Endodermal cell (in vitro differentiated cells): ENCODE results near the gene BPI. TPM values are rescaled to one million over a fixed set of nuclear protein-coding genes. Genes with fewer than 3 reads are reported as not detected.

ENCODE experiments used
- DNase-seq: peaks from one replicate; pipeline ENCODE4 v3.0.0-alpha.2; 2017
- H3K27ac ChIP-seq: 2 replicates; pipeline ENCODE4 v1.5.1; 2013; ENCODE audit warnings: mild to moderate bottlenecking, low read depth, low read length, moderate library complexity
- H3K27me3 ChIP-seq: 2 replicates; pipeline ENCODE4 v1.6.1; 2013; ENCODE audit warnings: mild to moderate bottlenecking, low read length, moderate library complexity; ENCODE audit not compliant: insufficient read depth, control insufficient read depth, poor library complexity, severe bottlenecking
- H3K36me3 ChIP-seq: 2 replicates; pipeline ENCODE4 v1.7.0; 2013; ENCODE audit warnings: mild to moderate bottlenecking, low read length, moderate library complexity; ENCODE audit not compliant: control insufficient read depth, insufficient read depth
- H3K4me1 ChIP-seq: one replicate; pipeline ENCODE4 v1.7.0; 2013; ENCODE audit warnings: low read length; ENCODE audit not compliant: control insufficient read depth, insufficient read depth
- H3K4me3 ChIP-seq: 2 replicates; pipeline ENCODE4 v1.5.1; 2013; ENCODE audit warnings: mild to moderate bottlenecking, low read length, moderate library complexity
- H3K9ac ChIP-seq: 2 replicates; pipeline ENCODE4 v1.6.1; 2013; ENCODE audit warnings: mild to moderate bottlenecking, low read length, moderate library complexity; ENCODE audit not compliant: poor library complexity, severe bottlenecking; ENCODE audit errors: extremely low read depth
- H3K9me3 ChIP-seq: 2 replicates; pipeline ENCODE4 v1.6.1; 2013; ENCODE audit warnings: mild to moderate bottlenecking, low read length, moderate library complexity; ENCODE audit not compliant: control insufficient read depth
- H3K27ac Mint-ChIP-seq: 2 replicates; pipeline ENCODE4 v1.8.0; 2020; ENCODE audit warnings: mixed read lengths
- H3K27me3 Mint-ChIP-seq: 2 replicates; pipeline ENCODE4 v1.8.0; 2021; ENCODE audit warnings: mild to moderate bottlenecking, mixed read lengths; ENCODE audit not compliant: insufficient read depth
- H3K36me3 Mint-ChIP-seq: 2 replicates; pipeline ENCODE4 v1.8.0; 2020; ENCODE audit warnings: low read depth, mixed read lengths
- H3K4me1 Mint-ChIP-seq: 2 replicates; pipeline ENCODE4 v1.8.0; 2020; ENCODE audit warnings: mixed read lengths
- H3K4me3 Mint-ChIP-seq: 2 replicates; pipeline ENCODE4 v1.8.0; 2020; ENCODE audit warnings: mild to moderate bottlenecking, moderate library complexity, mixed read lengths
- H3K9me3 Mint-ChIP-seq: 2 replicates; pipeline ENCODE4 v1.8.0; 2020; ENCODE audit warnings: mild to moderate bottlenecking, mixed read lengths
- CTCF ChIP-seq: fragments of 200-600 bp; sonication (generic); conservative IDR thresholded peaks from 2 replicates; pipeline ENCODE4 v1.5.0; 2021; ENCODE audit warnings: antibody characterized with exemption, mild to moderate bottlenecking
- WGBS, 2 experiments: methylation state at CpG; one replicate each; pipeline versions ENCODE4 v1.1.5 to v1.1.7; 2013; ENCODE audit warnings: missing lambda C conversion rate in 2 of 2, mixed read lengths in 1 of 2; ENCODE audit not compliant: insufficient coverage in 1 of 2, insufficient read length in 1 of 2; 5-methylcytosine and 5-hydroxymethylcytosine counted together
- total RNA-seq, 2 donors: library from RNA; stranded (reverse); fragmentation: NEBNext Ultra II Directional in 1 of 2; extraction: Animal tissue kit (Norgen Biotek cat#: 25700) in 1 of 2; gene quantifications; 2 replicates in 1 of 2; 3 replicates in 1 of 2; pipeline ENCODE4 v1.2.1, GENCODE V29; 2021

BPI gene
- total RNA-seq, 2 donors from 2014 or later: not detected

DNA sequence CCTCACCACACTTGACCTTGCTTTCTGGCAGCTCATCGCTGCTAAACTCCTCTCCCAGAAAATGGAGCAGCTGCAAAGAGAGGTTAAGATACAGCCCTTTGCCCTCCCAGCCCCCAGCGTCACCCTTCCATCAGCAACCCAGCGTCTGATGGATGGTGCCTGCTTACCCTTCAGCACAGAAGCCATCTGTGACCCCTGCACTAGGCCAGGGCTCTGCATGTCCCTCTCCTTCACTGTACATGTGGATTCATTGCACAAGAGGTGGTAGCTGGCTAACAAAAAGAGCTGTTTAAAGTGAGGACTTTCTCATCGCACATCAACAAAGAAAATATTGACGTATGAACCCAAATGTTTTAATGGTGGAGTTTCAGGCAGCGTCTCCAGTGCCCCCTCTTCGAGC lies 54.6 kb downstream of the BPI start:
- Mint-ChIP-seq H3K9me3 (no peaks in the 10 kb centered on the region), H3K27me3 (no peaks in the 10 kb centered on the region), H3K4me3 (no peak overlapping the region), H3K36me3 (no peaks in the 10 kb centered on the region), H3K27ac (no peak overlapping the region), H3K4me1 (peaks cover under 1% of the 10 kb centered on the region)
- DNase-seq: no peak
- 92 to 94% methylated on average over 7 of the region's 7 CpGs for WGBS, 2 experiments
- Histone ChIP-seq H3K36me3 (no peaks in the 10 kb centered on the region), H3K4me3 (no peak overlapping the region), H3K27ac (peak overlapping the region; percentile 63), H3K27me3 (no peaks in the 10 kb centered on the region), H3K9ac (no peak overlapping the region), H3K4me1 (no peaks in the 10 kb centered on the region), H3K9me3 (no peaks in the 10 kb centered on the region)
- TF ChIP-seq CTCF: no peak

DNA sequence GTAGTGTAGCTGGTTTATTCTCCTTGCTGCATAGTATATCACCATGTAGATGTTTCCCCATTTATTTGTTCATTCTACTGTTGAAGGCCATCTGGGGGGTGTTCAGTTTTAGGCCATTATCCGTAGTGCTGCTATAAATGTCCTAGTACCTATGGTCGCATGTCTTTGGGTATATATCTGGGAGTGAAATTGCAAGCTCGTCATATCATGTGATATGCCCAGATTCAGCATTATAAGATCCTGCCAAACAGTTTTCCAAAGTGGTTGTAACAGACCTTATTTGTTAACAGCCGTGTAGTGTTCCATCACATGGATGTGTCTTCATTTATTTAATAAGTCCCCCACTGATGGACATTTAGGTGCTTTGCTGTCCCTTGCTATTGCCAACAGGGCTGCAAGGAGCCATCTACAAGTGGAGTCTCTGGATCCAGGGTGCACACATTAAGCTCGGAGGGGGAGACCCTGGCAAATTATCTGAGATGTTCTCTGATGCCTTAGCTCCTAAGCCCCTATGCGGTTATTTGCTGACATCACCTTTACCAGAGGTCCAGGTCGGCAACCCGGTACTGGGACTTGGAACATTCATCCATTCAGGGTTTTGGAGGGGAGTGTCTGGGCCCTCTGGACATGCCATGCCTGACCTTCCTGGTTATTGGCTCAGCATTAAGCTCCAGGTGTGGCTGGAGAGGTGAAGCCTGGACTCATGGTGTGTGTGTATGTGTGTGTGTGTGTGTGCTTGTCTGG lies 59.2 kb downstream of the BPI start:
- no peaks in the 10 kb centered on the region for H3K4me1 Mint-ChIP-seq
- WGBS, 2 experiments: 92 to 94% methylated on average over 7 to 8 of the region's 8 CpGs
- H3K4me3 Mint-ChIP-seq: no peak overlapping the region
- no peaks in the 10 kb centered on the region for H3K4me1 ChIP-seq
- no peak for TF ChIP-seq CTCF
- DNase-seq: no peak
- no peaks in the 10 kb centered on the region for H3K27me3 Mint-ChIP-seq
- H3K27ac Mint-ChIP-seq: no peak overlapping the region
- no peaks in the 10 kb centered on the region for H3K36me3 Mint-ChIP-seq
- no peaks in the 10 kb centered on the region for H3K9me3 Mint-ChIP-seq
- H3K27ac ChIP-seq: no peak overlapping the region
- no peaks in the 10 kb centered on the region for H3K36me3 ChIP-seq
- no peak overlapping the region for H3K9ac ChIP-seq
- no peak overlapping the region for H3K4me3 ChIP-seq
- no peaks in the 10 kb centered on the region for H3K27me3 ChIP-seq
- H3K9me3 ChIP-seq: no peaks in the 10 kb centered on the region

DNA sequence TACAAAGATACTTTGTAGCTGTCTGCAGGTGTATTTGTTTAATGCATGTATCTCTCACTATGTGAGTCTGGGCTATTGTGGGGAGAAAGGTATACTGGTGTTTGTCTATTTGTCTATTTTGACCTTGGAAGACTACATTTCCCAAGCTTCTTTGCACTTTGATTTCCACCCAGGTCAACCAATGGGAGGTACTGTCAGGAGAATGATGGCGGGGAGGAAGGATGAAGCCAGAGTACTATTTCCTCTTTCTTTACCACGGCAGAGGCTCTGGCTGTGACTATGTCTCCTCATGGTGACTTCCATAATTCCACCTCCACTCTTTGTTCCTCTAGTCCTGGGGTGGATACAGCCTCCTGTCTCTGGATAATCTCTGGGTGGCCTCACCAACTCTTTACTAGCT lies 65.4 kb downstream of the BPI start:
- H3K27ac ChIP-seq: no peak overlapping the region
- H3K4me3 ChIP-seq: peak overlapping the region; percentile 58
- Mint-ChIP-seq H3K36me3 (no peaks in the 10 kb centered on the region), H3K4me3 (no peak overlapping the region), H3K27me3 (no peaks in the 10 kb centered on the region), H3K4me1 (peaks cover 4% of the 10 kb centered on the region), H3K27ac (no peak overlapping the region), H3K9me3 (no peaks in the 10 kb centered on the region)
- WGBS, 2 experiments: 50 to 66% methylated on average over 1 to 2 of the region's 2 CpGs
- H3K27me3 ChIP-seq: no peaks in the 10 kb centered on the region
- no peak overlapping the region for H3K9ac ChIP-seq
- H3K4me1 ChIP-seq: no peaks in the 10 kb centered on the region
- DNase-seq: peak; percentile 68
- no peak for TF ChIP-seq CTCF
- H3K9me3 ChIP-seq: no peaks in the 10 kb centered on the region
- no peaks in the 10 kb centered on the region for H3K36me3 ChIP-seq
